ENCODE measurements around the gene HNRNPDL.

DNA sequence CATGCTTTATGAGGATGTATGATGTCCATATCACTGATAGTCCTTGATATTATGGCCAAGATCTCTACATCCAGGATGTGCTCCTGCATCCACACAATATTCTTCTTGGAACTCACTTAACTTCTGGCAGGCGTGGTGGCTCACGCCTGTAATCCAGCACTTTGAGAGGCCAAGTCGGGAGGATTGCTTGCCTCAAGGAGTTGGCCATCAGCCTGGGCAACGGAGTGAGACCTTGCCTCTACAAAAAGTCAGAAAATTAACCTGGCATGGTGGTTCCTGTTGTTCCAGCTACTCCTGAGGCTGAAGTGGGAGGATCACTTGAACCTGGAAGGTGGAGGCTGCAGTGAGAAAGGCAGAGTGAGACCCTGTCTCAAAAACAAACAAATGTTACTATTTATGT lies 54.2 kb downstream of the HNRNPDL start:
- TF ChIP-seq, protein P1, sequence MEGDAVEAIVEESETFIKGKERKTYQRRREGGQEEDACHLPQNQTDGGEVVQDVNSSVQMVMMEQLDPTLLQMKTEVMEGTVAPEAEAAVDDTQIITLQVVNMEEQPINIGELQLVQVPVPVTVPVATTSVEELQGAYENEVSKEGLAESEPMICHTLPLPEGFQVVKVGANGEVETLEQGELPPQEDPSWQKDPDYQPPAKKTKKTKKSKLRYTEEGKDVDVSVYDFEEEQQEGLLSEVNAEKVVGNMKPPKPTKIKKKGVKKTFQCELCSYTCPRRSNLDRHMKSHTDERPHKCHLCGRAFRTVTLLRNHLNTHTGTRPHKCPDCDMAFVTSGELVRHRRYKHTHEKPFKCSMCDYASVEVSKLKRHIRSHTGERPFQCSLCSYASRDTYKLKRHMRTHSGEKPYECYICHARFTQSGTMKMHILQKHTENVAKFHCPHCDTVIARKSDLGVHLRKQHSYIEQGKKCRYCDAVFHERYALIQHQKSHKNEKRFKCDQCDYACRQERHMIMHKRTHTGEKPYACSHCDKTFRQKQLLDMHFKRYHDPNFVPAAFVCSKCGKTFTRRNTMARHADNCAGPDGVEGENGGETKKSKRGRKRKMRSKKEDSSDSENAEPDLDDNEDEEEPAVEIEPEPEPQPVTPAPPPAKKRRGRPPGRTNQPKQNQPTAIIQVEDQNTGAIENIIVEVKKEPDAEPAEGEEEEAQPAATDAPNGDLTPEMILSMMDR (IDR thresholded peaks at IDR 0.05): no peak
- TF ChIP-seq EZH2 (IDR thresholded peaks at IDR 0.05; ENCODE audit: borderline replicate concordance, insufficient read depth, low read depth, low read length, poor library complexity, severe bottlenecking): no peak

All from B cell (primary cell).